Gastrocnemius medialis (tissue), 4 donors: ENCODE measurements around the gene AGPS. TPM values are rescaled to one million over a fixed set of nuclear protein-coding genes. Genes with fewer than 3 reads are reported as not detected.
A peak's percentile ranks its signal among the peaks of the same experiment; 100 is the strongest.
"Not testable (repeated sequence)": the region's sequence is repeated elsewhere in the genome, so short reads cannot be mapped to it uniquely, and the experiment has no call there.

ENCODE experiments used
- ATAC-seq, 2 donors: fragments of 150-250 bp; one replicate each; pipeline ENCODE4 v1.9.1; 2016
- DNase-seq, 2 donors: peaks; one replicate each; pipeline ENCODE4 v3.0.0-alpha.2; 2019
- H3K27ac ChIP-seq, 4 donors: fragments of 200-600 bp; sonication (generic); 1 replicate in 1 of 4; 2 replicates in 3 of 4; pipeline ENCODE4 v1.5.1; 2016 to 2018; ENCODE audit warnings: mild to moderate bottlenecking in 2 of 4, moderate library complexity in 1 of 4
- H3K27me3 ChIP-seq, 3 donors: fragments of 200-600 bp; sonication (generic) in 2 of 3; 1 replicate in 1 of 3; 2 replicates in 2 of 3; pipeline versions ENCODE4 v1.5.1 to v1.6.0; 2016 to 2019; ENCODE audit warnings: mild to moderate bottlenecking in 1 of 3, moderate library complexity in 1 of 3
- H3K36me3 ChIP-seq, 2 donors: fragments of 200-600 bp; sonication (generic) in 1 of 2; one replicate each; pipeline ENCODE4 v1.5.1; 2017 to 2018
- H3K4me1 ChIP-seq, 2 donors: fragments of 200-600 bp; sonication (generic) in 1 of 2; one replicate each; pipeline ENCODE4 v1.5.1; 2016 to 2017; ENCODE audit warnings: mild to moderate bottlenecking in 2 of 2
- H3K4me3 ChIP-seq, 4 donors: fragments of 200-600 bp; sonication (generic) in 3 of 4; 1 replicate in 1 of 4; 2 replicates in 3 of 4; pipeline ENCODE4 v1.5.1; 2016 to 2019; ENCODE audit warnings: mild to moderate bottlenecking in 2 of 4
- H3K9me3 ChIP-seq, 3 donors: fragments of 200-600 bp; sonication (generic) in 2 of 3; 1 replicate in 1 of 3; 2 replicates in 2 of 3; pipeline ENCODE4 v1.5.1; 2016 to 2019
- CTCF ChIP-seq, 5 experiments: fragments of 450-650 bp in 3 of 5; fragments of 200-600 bp in 2 of 5; sonication (generic) in 2 of 5; IDR thresholded peaks in 4 of 5; conservative IDR thresholded peaks in 1 of 5; 1 replicate in 4 of 5; 2 replicates in 1 of 5; pipeline ENCODE4 v1.5.1; 2016 to 2019; ENCODE audit warnings: antibody characterized with exemption in 5 of 5, mild to moderate bottlenecking in 3 of 5, moderate library complexity in 3 of 5
- POLR2A ChIP-seq, 2 donors: fragments of 450-650 bp; IDR thresholded peaks; one replicate each; pipeline ENCODE4 v1.6.1; 2017; ENCODE audit warnings: antibody characterized with exemption in 2 of 2, mild to moderate bottlenecking in 2 of 2, moderate library complexity in 2 of 2
- in situ Hi-C, 4 donors: fragments of 200-750 bp; cut with MboI; loops; one replicate each; pipeline versions ENCODE4 v1.15.0 to v1.8.0; 2017; ENCODE audit warnings: low sequenced_read_pairs in 4 of 4
- intact Hi-C: fragments of 100-400 bp; cut with DNase I; formaldehyde crosslinking; loops from one replicate; pipeline ENCODE4 v1.15.1; 2023; ENCODE audit warnings: low total_unique reads
- total RNA-seq, 4 donors: library from RNA; depleted of rRNA; stranded (reverse); fragments of >200 nt; gene quantifications; one replicate each; pipeline versions ENCODE4 v1.1.0 to v1.2.3, GENCODE V29; 2016

The AGPS gene
- total RNA-seq, 4 donors from 2014 or later = 23.1 to 30.9 (median 26.2) TPM

GRCh38 chr2:177429688-177430325, 37.2 kb downstream of the AGPS start:
- no peaks in the 10 kb centered on the region for H3K36me3 ChIP-seq
- peaks cover 0 to 17% (median 4%) of the 10 kb centered on the region in 3 donors for H3K9me3 ChIP-seq
- H3K27ac ChIP-seq = no peak overlapping the region
- DNase-seq = no peak
- no peak overlapping the region for H3K4me3 ChIP-seq
- H3K4me1 ChIP-seq = peaks cover 2 to 5% of the 10 kb centered on the region in 2 donors
- TF ChIP-seq CTCF (IDR thresholded peaks at IDR 0.05 in 4 of 5, conservative IDR thresholded peaks at IDR 0.05 in 1 of 5) (no peak), POLR2A (IDR thresholded peaks at IDR 0.05) (no peak)
- no peaks in the 10 kb centered on the region for H3K27me3 ChIP-seq
- no peak for ATAC-seq
- intact Hi-C loops = no loop called here
- in situ Hi-C loops = no loop called here

GRCh38 chr2:177430411-177430810, 37.8 kb downstream of the AGPS start:
- no peak for ATAC-seq
- Histone ChIP-seq H3K4me3 (no peak overlapping the region), H3K36me3 (no peaks in the 10 kb centered on the region), H3K27ac (no peak overlapping the region), H3K27me3 (no peaks in the 10 kb centered on the region), H3K9me3 (peaks cover 0 to 17% (median 4%) of the 10 kb centered on the region in 3 donors), H3K4me1 (peaks cover 2 to 5% of the 10 kb centered on the region in 2 donors)
- intact Hi-C loops = no loop called here
- TF ChIP-seq CTCF (IDR thresholded peaks at IDR 0.05 in 4 of 5, conservative IDR thresholded peaks at IDR 0.05 in 1 of 5) (no peak), POLR2A (IDR thresholded peaks at IDR 0.05) (no peak)
- DNase-seq = no peak
- in situ Hi-C loops = no loop called here

GRCh38 chr2:177431111-177431725, 38.6 kb downstream of the AGPS start:
- H3K36me3 ChIP-seq, DNase-seq, intact Hi-C loops, H3K27me3 ChIP-seq, H3K27ac ChIP-seq, H3K4me3 ChIP-seq, in situ Hi-C loops, ATAC-seq, H3K4me1 ChIP-seq: not testable (repeated sequence)
- H3K9me3 ChIP-seq = peaks cover 0 to 17% (median 4%) of the 10 kb centered on the region in 3 donors

- in situ Hi-C loops (no loop called here), intact Hi-C loops (no loop called here)
- no peak for ATAC-seq
- H3K4me3 ChIP-seq = no peak overlapping the region
- peaks cover 0 to 17% (median 4%) of the 10 kb centered on the region in 3 donors for H3K9me3 ChIP-seq
- no peak overlapping the region for H3K27ac ChIP-seq
- DNase-seq = no peak
- TF ChIP-seq CTCF (IDR thresholded peaks at IDR 0.05 in 4 of 5, conservative IDR thresholded peaks at IDR 0.05 in 1 of 5) (no peak), POLR2A (IDR thresholded peaks at IDR 0.05) (no peak)
- H3K27me3 ChIP-seq = no peaks in the 10 kb centered on the region
- H3K36me3 ChIP-seq = peaks cover 0 to 8% of the 10 kb centered on the region in 2 donors
- peaks cover 2 to 5% of the 10 kb centered on the region in 2 donors for H3K4me1 ChIP-seq
Measured at GRCh38 chr2:177432703-177433102, 40.1 kb downstream of the AGPS start.

- no peak overlapping the region for H3K27ac ChIP-seq
- in situ Hi-C loops = no loop called here
- H3K4me3 ChIP-seq = peak overlapping the region in 1 of 4 donors; percentile 3
- peaks cover 2 to 5% of the 10 kb centered on the region in 2 donors for H3K4me1 ChIP-seq
- H3K9me3 ChIP-seq = peaks cover 0 to 17% (median 4%) of the 10 kb centered on the region in 3 donors
- H3K36me3 ChIP-seq = peaks cover 0 to 8% of the 10 kb centered on the region in 2 donors
- TF ChIP-seq CTCF (IDR thresholded peaks at IDR 0.05 in 4 of 5, conservative IDR thresholded peaks at IDR 0.05 in 1 of 5) (no peak), POLR2A (IDR thresholded peaks at IDR 0.05) (no peak)
- intact Hi-C loops = no loop called here
- H3K27me3 ChIP-seq = no peaks in the 10 kb centered on the region
- DNase-seq = no peak
- no peak for ATAC-seq
Measured at GRCh38 chr2:177433402-177433801, 40.8 kb downstream of the AGPS start.
